GM12873 (cell line): ENCODE results near the gene TIAL1.
A peak's percentile ranks its signal among the peaks of the same experiment; 100 is the strongest.

Experiments used
- TF ChIP-seq, protein P1 (sequence below): IDR thresholded peaks from 2 replicates; pipeline ENCODE4 v1.5.1; 2012; ENCODE audit warnings: low read depth, mild to moderate bottlenecking, moderate library complexity, low read length, control low read depth; ENCODE audit not compliant: insufficient read depth; ENCODE audit errors: missing control alignments

The TIAL1 gene

DNA sequence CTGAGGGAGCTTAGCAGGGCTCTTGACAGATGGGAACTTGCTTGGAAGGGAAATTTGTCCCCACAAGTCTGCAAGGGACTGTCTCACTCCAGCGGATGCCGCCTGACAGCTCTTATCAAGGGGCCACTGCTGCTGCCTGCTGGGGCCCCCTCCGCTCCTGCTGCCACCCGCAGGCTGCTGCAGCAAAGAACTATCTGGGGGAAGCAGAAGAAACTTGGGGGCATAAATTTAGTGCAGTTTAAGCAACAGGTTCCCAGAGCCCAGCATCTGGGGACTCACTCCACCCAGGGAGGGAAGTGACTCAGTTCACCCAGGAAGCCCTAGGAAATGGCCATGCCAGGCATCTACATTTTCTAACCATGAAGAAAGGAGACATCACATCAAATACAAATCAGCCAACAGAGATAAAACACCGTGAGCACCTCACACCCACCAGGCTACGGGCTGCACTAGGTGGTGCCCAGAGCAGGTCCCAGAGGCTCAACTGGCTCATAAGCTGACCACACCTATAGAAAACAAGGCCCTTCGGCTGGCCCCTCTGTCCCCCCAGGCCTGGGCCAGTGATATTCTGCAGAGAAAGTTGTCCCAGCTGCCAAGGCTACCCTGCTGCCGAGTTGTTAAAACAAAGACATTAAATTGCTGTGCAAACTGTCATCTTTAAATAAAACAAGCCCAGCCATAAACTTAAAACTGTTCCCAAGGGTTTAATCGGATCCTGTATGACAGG is 58.0 kb downstream of the TIAL1 start:
- TF ChIP-seq, protein P1, sequence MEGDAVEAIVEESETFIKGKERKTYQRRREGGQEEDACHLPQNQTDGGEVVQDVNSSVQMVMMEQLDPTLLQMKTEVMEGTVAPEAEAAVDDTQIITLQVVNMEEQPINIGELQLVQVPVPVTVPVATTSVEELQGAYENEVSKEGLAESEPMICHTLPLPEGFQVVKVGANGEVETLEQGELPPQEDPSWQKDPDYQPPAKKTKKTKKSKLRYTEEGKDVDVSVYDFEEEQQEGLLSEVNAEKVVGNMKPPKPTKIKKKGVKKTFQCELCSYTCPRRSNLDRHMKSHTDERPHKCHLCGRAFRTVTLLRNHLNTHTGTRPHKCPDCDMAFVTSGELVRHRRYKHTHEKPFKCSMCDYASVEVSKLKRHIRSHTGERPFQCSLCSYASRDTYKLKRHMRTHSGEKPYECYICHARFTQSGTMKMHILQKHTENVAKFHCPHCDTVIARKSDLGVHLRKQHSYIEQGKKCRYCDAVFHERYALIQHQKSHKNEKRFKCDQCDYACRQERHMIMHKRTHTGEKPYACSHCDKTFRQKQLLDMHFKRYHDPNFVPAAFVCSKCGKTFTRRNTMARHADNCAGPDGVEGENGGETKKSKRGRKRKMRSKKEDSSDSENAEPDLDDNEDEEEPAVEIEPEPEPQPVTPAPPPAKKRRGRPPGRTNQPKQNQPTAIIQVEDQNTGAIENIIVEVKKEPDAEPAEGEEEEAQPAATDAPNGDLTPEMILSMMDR = peak; percentile 25

DNA sequence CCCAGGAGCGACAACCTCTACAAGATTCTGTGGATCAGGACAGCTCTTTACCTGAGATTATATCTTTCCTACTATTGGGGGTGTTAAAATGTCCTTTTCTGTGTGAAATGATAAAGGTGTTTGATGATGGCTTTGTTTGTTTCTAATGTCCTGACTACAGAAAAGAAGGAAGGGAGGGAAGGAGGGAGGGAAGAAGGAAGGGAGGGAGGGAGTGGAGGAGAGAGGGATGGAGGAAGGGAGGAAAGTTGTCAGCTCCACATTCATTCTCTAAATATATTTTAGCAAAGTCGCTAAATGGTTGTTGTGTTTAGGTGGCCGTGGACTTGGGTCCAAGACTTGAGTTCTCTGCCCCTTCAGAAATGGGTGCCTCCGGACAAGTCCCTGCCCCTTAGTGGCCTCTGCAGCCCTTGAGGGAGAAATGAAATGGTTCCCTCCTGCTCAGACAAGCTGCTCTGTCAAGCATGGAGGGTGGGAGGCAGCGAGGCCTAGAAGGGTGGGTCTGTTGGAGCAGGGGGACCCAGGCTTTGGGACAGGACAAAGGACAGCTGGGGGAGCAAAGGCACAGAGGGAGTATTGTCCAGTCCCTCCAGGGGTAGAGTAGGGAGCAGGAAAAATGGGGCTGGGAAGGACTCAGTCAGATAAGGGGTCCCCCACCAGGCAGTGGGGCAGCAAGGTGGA is 58.7 kb downstream of the TIAL1 start:
- TF ChIP-seq, protein P1 = no peak

DNA sequence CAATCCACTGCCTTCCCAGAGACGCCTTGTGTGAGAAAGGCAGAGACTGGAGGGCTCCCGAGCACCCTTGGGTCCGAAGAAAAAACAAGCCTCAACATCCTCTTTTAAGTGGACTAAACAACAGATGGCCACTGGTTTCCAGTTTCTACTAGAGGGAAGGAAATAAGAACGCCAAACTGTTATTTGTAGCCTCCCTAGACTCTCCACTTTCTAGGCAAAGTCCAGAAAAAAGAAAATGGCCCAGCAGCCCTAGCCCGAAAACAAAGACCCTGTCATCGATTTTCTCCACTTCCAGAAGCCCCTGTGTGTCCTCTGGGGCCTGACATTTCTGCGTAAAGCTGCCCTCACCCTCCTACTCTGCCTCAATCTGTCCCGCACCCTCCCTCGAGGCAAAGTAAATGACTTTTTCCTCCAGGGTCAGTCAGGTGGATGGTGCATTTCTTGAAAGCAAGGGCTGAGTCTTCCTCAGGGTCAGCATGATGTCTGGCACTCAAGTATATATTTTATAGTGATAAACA is 60.2 kb downstream of the TIAL1 start:
- TF ChIP-seq, protein P1 = no peak

DNA sequence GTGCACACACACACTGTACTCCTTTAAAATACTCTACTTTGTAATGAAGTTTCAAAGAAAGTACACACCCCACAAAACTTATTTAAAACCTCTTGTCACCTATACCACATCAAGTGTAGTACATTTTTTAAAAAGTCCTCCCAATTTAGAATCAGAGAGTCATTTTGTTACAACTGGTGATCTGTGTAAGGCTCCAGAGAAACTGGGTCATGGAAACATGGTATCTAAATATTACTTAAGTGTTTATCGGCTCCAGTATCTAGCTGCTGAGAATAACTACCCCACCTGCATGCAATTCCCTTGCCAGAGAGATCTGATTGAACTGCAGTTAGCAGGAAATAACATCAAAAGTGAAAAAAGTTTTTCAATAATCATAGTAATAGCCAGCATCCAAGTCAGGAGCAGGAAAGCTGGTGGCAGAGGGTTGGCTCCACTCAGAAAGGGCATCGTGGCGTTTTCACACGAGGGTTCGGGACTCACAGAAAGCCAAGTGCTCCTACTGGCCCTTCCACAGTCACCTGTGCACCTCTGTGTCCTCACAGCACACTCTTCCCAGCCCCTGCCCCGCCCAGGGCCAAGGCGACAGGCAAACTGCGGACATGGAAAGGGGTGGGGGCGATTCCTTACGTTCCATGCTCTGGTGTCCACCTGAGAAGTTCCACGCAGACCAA is 60.8 kb downstream of the TIAL1 start:
- TF ChIP-seq, protein P1 = no peak

DNA sequence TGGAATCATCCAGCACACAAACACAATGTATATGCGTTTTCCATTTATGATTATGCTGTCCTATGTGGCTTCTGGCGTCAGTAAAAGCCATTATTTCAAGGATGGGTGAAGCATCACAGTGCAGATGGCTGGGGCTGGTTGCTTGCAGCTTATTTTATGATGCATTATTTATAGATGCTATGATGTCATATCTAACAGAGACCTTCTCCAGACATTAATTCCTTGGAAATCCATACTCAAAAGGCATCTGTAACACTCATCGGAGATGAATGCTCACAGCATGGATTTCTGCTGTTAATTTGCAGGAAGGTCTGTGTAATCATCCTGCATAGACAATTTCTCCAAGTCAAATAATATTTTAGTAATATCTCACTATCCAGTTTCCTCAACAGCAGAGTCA is 61.5 kb downstream of the TIAL1 start:
- TF ChIP-seq, protein P1 = no peak

DNA sequence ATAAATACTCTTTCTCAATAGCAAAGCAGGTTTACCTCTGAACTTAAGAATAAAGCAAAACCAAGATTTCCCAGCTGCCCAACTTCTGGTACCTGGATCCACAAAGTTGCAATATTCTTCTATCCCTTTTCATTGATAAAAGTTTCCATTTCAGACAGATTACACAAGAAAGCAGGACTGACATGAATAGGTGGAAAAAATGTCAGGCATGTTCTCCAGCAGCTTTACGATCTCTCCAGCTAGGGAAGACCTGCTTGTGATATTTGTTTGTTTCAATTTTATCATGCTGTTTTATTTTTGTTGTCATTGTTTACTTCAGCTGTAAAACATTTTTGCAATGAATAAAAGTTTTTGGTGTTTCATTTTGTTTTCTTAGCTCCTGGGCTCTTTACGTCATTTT is 63.3 kb downstream of the TIAL1 start:
- TF ChIP-seq, protein P1 = no peak

DNA sequence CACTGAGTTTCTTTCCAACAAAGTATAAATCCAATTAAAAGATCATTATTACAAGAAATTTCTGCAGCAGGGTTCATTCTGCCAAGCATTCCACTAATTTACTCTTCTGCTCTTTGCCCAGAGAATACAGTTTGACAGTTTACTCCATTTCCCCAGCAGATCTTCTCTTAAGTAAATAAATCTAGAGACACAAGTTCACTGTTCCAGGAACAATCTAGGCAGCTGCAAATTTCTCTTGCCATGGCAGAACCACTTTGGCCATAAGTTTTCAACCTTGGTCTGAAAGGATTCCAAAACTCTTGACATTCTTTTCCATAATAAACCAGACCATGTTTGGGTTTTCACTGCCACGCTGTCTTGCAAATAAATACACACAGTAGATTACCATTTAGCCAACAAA is 65.7 kb downstream of the TIAL1 start:
- TF ChIP-seq, protein P1 = no peak
